ENCODE results near the gene RACK1.
A peak's percentile ranks its signal among the peaks of the same experiment; 100 is the strongest.
"Not testable (repeated sequence)": the region's sequence is repeated elsewhere in the genome, so short reads cannot be mapped to it uniquely, and the experiment has no call there.

The RACK1 gene

DNA sequence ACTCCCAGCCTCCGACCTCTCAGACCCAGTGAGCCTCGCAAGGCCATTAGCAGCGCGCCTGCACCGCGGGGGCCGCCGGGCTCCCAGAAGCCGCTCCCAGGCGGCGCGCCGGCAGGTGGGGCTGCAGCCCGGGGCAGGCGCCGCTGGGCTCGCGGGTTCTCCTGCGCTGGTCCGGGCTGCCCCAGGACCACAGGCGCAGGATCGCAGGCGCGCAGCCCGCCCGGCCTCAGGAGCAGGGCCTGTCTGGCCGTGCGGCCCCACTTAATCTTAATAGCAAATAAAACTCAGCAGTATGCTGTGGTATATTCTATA lies 29.7 kb upstream of the RACK1 start:
- not testable (repeated sequence) for H3K4me1 ChIP-seq (ENCODE audit: control insufficient read depth, insufficient read depth, low read length); H3K36me3 ChIP-seq (ENCODE audit: control insufficient read depth, insufficient read depth, low read length); H3K9me3 ChIP-seq (ENCODE audit: control insufficient read depth, insufficient read depth, low read length); H3K9ac ChIP-seq (ENCODE audit: low read depth, low read length); H3K27ac ChIP-seq (ENCODE audit: low read depth, low read length); H3K27me3 ChIP-seq (ENCODE audit: control insufficient read depth, insufficient read depth, low read length)
- H3K4me3 ChIP-seq (ENCODE audit: low read depth, low read length), result peak overlapping the region; percentile 39; the same call in 1 of the 2 replicates

DNA sequence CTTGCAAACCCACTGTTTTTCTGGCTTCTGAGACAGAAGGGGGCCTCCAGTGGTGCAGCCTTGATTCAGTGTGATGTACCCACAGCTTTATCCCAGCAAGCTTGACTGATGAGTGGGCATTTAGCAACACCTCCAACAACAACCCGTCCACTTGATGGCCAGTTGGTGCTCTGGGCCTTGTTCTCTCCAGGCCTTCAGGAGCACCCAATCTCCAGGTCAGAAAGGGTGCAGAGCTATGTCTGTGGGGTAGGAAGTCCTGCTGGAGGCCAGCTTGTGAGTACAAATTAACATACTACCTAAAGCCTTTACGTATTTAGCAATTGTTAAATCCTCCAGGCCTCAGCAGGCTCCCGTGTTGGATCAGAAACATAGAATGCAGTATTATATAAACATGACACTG lies 27.4 kb upstream of the RACK1 start:
- Histone ChIP-seq H3K4me1 (ENCODE audit: control insufficient read depth, insufficient read depth, low read length) (peaks cover 13% of the 10 kb centered on the region), H3K9me3 (ENCODE audit: control insufficient read depth, insufficient read depth, low read length) (no peaks in the 10 kb centered on the region), H3K9ac (ENCODE audit: low read depth, low read length) (no peak overlapping the region), H3K27ac (ENCODE audit: low read depth, low read length) (no peak overlapping the region), H3K4me3 (ENCODE audit: low read depth, low read length) (no peak overlapping the region), H3K27me3 (ENCODE audit: control insufficient read depth, insufficient read depth, low read length) (no peaks in the 10 kb centered on the region), H3K36me3 (ENCODE audit: control insufficient read depth, insufficient read depth, low read length) (no peaks in the 10 kb centered on the region)

DNA sequence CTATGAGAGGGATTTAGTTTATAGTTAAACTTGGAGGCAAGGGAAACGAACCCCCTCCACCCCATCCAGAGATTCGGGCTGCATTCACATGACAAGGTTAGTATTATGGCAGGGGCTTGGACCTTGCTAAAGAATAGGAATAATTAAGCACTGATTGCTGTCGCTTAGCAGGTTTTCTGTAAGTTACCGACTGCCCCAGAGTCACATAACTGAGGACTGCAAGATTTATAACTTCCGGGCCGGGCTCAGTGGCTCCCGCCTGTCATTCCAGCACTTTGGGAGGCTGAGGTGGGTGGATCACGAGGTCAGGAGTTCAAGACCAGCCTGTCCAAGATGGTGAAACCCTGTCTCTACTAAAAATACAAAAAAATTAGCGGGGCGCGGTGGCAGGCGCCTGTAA lies 24.2 kb upstream of the RACK1 start:
- not testable (repeated sequence) for H3K4me3 ChIP-seq (ENCODE audit: low read depth, low read length); H3K36me3 ChIP-seq (ENCODE audit: control insufficient read depth, insufficient read depth, low read length); H3K9me3 ChIP-seq (ENCODE audit: control insufficient read depth, insufficient read depth, low read length); H3K9ac ChIP-seq (ENCODE audit: low read depth, low read length); H3K27me3 ChIP-seq (ENCODE audit: control insufficient read depth, insufficient read depth, low read length)
- Histone ChIP-seq H3K4me1 (ENCODE audit: control insufficient read depth, insufficient read depth, low read length) (peaks cover 13% of the 10 kb centered on the region), H3K27ac (ENCODE audit: low read depth, low read length) (peak overlapping the region; percentile 82)

DNA sequence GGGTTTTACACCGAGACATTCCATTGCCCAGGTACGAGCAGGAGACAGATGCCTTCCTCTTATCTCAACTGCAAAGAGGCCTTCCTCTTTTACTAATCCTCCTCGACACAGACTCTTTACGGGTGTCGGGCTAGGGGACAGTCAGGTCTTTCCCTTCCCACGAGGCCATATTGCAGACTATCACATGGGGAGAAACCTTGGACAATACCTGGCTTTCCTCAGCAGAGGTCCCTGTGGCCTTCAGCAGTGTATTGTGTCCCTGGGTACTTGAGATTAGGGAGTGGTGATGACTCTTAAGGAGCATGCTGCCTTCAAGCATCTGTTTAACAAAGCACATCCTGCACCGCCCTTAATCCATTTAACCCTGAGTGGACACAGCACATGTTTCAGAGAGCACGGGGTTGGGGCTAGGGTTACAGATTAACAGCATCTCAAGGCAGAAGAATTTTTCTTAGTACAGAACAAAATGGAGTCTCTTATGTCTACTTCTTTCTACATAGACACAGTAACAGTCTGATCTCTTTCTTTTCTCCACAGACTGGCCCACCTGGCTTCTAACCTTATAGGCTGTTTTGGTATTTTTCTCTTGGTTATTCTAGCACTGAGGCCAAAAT lies 23.7 kb upstream of the RACK1 start:
- Histone ChIP-seq H3K9ac (ENCODE audit: low read depth, low read length) (peak overlapping the region; percentile 44; the same call in 1 of the 2 replicates), H3K27ac (ENCODE audit: low read depth, low read length) (peak overlapping the region; percentile 82), H3K4me1 (ENCODE audit: control insufficient read depth, insufficient read depth, low read length) (peaks cover 13% of the 10 kb centered on the region)
- not testable (repeated sequence) for H3K4me3 ChIP-seq (ENCODE audit: low read depth, low read length); H3K9me3 ChIP-seq (ENCODE audit: control insufficient read depth, insufficient read depth, low read length); H3K36me3 ChIP-seq (ENCODE audit: control insufficient read depth, insufficient read depth, low read length); H3K27me3 ChIP-seq (ENCODE audit: control insufficient read depth, insufficient read depth, low read length)

DNA sequence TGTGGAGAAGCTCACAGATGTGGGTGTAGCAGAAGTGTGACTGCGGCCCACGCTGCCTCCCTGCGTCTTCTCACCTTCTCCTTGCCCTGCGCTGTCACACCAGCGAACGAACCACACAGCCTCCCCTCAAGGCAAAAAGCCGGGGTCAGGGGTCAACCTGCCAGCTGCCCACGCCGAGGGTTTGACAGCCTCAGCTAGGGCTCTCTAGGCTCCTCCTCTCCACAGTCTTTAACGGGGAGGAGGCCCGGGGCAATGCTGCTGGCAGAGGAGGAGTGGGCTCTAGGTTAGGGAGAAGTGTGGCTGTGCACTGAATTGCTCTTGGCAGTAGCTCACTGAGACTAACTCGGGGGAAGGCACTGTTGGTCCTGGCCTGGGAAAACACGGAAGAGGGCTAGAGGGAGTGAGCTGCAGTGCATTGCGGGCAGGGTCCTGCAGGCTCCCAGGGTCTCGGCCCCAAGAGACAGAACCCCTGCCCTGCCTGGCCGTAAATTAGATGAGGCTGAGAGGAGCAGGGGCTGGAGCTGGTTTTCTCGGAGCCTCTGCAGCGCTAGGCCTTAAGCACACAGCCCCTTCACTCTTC lies 21.5 kb upstream of the RACK1 start:
- Histone ChIP-seq H3K9ac (ENCODE audit: low read depth, low read length) (no peak overlapping the region), H3K27me3 (ENCODE audit: control insufficient read depth, insufficient read depth, low read length) (no peaks in the 10 kb centered on the region), H3K27ac (ENCODE audit: low read depth, low read length) (no peak overlapping the region), H3K36me3 (ENCODE audit: control insufficient read depth, insufficient read depth, low read length) (peaks cover 10% of the 10 kb centered on the region), H3K4me3 (ENCODE audit: low read depth, low read length) (no peak overlapping the region), H3K9me3 (ENCODE audit: control insufficient read depth, insufficient read depth, low read length) (no peaks in the 10 kb centered on the region), H3K4me1 (ENCODE audit: control insufficient read depth, insufficient read depth, low read length) (peaks cover 13% of the 10 kb centered on the region)

DNA sequence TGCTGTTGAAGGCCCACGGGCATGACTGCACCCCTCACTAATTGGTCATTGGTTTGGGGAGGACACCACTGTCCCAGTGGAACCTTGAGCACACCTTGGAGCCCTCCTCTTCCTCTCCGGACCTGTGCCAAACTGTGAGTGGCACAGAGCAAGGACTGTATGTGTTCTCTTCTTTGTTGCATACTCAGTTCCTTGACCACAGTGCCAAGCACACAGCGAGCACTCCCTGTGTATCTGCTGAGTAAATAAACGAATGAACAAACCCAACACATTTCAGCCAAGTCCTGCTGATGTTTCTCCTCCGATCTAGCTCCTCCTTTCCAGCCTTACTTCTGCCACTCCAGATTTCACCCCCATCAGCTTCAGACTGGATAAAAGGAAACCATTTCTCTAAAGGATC lies 19.9 kb upstream of the RACK1 start:
- H3K4me3 ChIP-seq (ENCODE audit: low read depth, low read length), result no peak overlapping the region
- no peak overlapping the region for H3K27ac ChIP-seq (ENCODE audit: low read depth, low read length)
- peaks cover 22% of the 10 kb centered on the region for H3K4me1 ChIP-seq (ENCODE audit: control insufficient read depth, insufficient read depth, low read length)
- peaks cover 10% of the 10 kb centered on the region for H3K36me3 ChIP-seq (ENCODE audit: control insufficient read depth, insufficient read depth, low read length)
- H3K9ac ChIP-seq (ENCODE audit: low read depth, low read length), result no peak overlapping the region
- H3K9me3 ChIP-seq (ENCODE audit: control insufficient read depth, insufficient read depth, low read length), result no peaks in the 10 kb centered on the region
- no peaks in the 10 kb centered on the region for H3K27me3 ChIP-seq (ENCODE audit: control insufficient read depth, insufficient read depth, low read length)

DNA sequence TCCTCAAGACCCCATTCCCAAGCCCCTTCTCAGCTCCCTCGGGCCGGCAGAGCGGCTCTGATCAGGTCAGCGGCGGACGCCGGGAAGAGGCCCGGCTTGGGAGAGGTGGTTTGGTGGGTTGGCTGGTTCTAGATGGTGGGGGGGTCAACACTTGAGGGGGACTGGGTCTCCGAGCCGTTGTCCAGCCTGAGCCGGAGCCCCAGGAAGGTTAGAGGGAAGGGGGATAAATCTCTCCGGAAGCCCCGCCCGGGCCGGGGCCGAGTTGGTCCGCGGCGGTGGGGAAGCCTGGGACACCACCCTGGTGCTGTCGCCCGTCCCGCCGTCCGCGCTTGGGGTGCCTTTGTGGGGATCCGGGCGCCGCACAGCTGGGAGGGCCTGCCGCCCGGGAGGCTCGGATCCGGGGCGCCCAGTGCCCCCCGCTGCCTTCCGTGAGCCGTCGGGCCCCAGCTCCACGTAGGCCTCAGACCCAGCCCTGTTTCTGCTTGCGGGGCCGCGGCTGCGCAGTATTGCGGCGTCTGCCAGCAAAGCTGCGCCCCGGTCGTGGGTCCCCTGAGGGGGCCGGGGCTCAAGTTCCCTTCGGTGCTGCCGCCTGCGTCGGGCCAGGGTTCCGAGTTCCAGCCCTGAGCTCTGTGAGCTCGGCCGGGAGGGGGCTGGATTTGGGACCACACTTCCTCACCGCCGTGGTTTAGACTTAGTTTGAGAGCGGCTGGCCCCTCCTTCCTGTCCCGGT lies 17.8 kb upstream of the RACK1 start:
- Histone ChIP-seq H3K9ac (ENCODE audit: low read depth, low read length) (peak overlapping the region; percentile 76), H3K4me3 (ENCODE audit: low read depth, low read length) (peak overlapping the region; percentile 90), H3K9me3 (ENCODE audit: control insufficient read depth, insufficient read depth, low read length) (no peaks in the 10 kb centered on the region), H3K27me3 (ENCODE audit: control insufficient read depth, insufficient read depth, low read length) (no peaks in the 10 kb centered on the region), H3K27ac (ENCODE audit: low read depth, low read length) (peak overlapping the region; percentile 93), H3K4me1 (ENCODE audit: control insufficient read depth, insufficient read depth, low read length) (peaks cover 9% of the 10 kb centered on the region), H3K36me3 (ENCODE audit: control insufficient read depth, insufficient read depth, low read length) (peaks cover 20% of the 10 kb centered on the region)

DNA sequence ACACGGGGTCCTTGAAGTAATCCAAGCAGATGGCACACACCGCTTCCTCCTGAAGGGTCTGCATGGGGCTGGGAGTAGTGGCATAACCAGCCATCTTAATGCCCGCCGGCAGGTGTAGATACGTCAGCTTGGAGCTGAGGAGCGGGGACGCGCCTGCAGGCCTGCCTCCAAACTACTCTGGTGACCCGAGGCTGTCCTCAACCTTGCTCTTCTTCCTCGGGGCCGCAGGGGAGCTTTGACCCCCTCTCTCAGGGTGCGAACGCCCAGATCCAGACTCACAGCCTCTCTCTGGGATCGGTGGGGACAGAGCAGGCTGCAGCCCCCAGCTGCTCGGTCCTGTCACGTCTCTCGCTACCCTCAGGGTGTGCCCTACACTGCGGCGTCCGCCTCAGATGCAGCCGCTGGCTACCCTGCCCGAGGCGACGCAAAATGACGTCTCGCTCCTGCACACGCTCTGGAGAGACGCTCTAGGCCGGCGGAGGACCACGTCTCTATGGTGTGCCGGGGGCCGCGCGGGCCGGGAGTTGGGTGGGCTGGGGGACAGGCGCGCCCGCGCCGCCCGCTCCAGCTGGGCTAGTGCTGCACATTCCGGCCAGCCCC lies 17.1 kb upstream of the RACK1 start, which contains the start of gene TRIM52:
TRIM52 (minus strand) TSS at position 424 of the 600 bp plus-strand sequence; CDS start at position 94, 330 bp downstream.
- peak within 1 kb of the TSS; percentile 93 for H3K27ac ChIP-seq (ENCODE audit: low read depth, low read length)
- peaks cover 9% of the 10 kb centered on the region for H3K4me1 ChIP-seq (ENCODE audit: control insufficient read depth, insufficient read depth, low read length)
- H3K36me3 ChIP-seq (ENCODE audit: control insufficient read depth, insufficient read depth, low read length), result peaks cover 27% of the 10 kb centered on the region
- peak within 1 kb of the TSS; percentile 90 for H3K4me3 ChIP-seq (ENCODE audit: low read depth, low read length)
- H3K27me3 ChIP-seq (ENCODE audit: control insufficient read depth, insufficient read depth, low read length), result no peaks in the 10 kb centered on the region
- no peaks in the 10 kb centered on the region for H3K9me3 ChIP-seq (ENCODE audit: control insufficient read depth, insufficient read depth, low read length)
- H3K9ac ChIP-seq (ENCODE audit: low read depth, low read length), result peak within 1 kb of the TSS; percentile 76

DNA sequence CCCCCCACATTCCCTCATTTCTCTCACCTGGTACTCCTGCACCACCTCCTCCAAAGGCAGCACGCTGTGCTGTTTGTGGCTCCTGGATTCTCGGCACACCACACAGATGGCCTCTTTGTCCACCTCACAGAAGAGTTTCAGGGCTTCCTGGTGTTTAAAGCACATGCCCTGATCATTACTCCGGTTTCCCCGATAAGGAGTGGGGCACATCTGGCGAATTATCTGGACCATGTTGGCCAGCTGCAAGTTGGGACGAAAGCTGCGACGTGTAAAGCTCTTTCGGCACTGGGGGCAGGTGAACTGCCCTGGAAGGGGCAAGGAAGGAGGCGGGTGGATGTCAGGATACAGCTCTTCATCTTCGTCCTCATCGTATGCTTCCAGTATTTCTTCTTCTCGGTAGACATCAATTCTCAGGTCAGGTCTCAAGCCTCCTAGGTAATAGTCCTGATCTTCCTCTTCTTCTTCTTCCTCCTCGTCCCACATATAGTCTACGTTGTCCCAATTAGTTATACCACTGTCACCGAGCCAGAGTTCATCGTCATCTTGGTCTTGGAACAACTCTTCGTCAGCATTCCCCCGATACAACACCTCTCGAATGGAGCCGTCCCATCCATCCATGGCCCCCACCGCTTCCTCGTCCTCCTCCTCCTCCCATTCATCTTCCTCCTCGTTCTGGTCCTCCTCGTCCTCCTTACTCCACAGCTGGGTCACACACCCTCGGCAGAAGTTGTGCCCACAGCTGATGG lies 16.4 kb upstream of the RACK1 start:
- Histone ChIP-seq H3K27me3 (ENCODE audit: control insufficient read depth, insufficient read depth, low read length) (no peaks in the 10 kb centered on the region), H3K27ac (ENCODE audit: low read depth, low read length) (peak overlapping the region; percentile 93), H3K9me3 (ENCODE audit: control insufficient read depth, insufficient read depth, low read length) (no peaks in the 10 kb centered on the region), H3K4me3 (ENCODE audit: low read depth, low read length) (peak overlapping the region; percentile 90), H3K36me3 (ENCODE audit: control insufficient read depth, insufficient read depth, low read length) (peaks cover 33% of the 10 kb centered on the region), H3K9ac (ENCODE audit: low read depth, low read length) (no peak overlapping the region), H3K4me1 (ENCODE audit: control insufficient read depth, insufficient read depth, low read length) (peaks cover 9% of the 10 kb centered on the region)

DNA sequence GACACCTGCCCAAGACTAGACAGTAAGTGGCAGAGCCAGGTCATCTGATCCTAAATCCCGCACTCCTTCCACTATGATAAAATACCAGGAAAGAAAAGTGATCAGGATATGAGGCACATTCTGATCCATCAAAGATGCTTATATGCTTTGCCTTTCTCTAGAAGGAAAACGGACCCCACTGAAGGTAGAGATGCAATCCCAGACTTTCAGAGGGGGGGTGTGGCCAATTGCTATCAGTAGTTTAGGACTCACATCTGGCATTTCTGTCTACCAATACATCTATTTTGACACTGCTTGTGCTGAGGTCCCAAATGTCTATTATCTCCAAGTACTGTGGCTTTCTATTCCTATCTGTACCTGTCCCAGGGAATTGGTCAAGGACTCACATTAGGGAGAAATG lies 15.6 kb upstream of the RACK1 start:
- Histone ChIP-seq H3K9ac (ENCODE audit: low read depth, low read length) (no peak overlapping the region), H3K9me3 (ENCODE audit: control insufficient read depth, insufficient read depth, low read length) (no peaks in the 10 kb centered on the region), H3K4me1 (ENCODE audit: control insufficient read depth, insufficient read depth, low read length) (peaks cover 9% of the 10 kb centered on the region), H3K27me3 (ENCODE audit: control insufficient read depth, insufficient read depth, low read length) (no peaks in the 10 kb centered on the region), H3K27ac (ENCODE audit: low read depth, low read length) (no peak overlapping the region), H3K36me3 (ENCODE audit: control insufficient read depth, insufficient read depth, low read length) (peaks cover 41% of the 10 kb centered on the region), H3K4me3 (ENCODE audit: low read depth, low read length) (peak overlapping the region; percentile 90)
